IPS-18c (cell line): ENCODE data around the gene AGBL4.
"Not testable (repeated sequence)": the region's sequence is repeated elsewhere in the genome, so short reads cannot be mapped to it uniquely, and the experiment has no call there.

Experiments used
- H3K4me3 ChIP-seq: 2 replicates; pipeline ENCODE4 v1.7.0; 2013; ENCODE audit warnings: low read depth, mild to moderate bottlenecking, low read length, moderate library complexity; ENCODE audit not compliant: insufficient read depth
- H3K9me3 ChIP-seq: one replicate; pipeline ENCODE4 v1.6.1; 2013; ENCODE audit warnings: mild to moderate bottlenecking, low read length, moderate library complexity; ENCODE audit not compliant: control insufficient read depth, insufficient read depth

The AGBL4 gene

DNA sequence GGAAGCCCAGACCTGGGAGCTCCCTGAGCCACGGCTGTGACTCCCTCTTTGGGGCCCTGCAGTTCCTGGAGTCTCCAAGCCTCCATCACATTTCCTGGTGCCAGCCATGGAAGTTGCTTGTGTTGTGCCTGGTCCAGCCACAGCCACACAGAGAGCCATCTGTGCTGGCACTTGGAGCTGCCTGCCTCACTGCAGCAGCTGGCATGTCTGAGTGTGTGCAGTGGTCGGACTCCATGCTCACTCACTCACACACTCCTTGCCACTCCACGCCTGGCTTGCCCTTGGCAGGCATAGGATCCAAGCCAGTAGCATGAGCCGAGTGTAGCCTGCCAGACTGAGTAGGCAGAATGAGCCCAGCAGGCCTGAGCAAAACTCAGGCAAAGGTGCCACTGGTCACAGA is 730.7 kb downstream of the AGBL4 start:
- no peak overlapping the region for H3K4me3 ChIP-seq

DNA sequence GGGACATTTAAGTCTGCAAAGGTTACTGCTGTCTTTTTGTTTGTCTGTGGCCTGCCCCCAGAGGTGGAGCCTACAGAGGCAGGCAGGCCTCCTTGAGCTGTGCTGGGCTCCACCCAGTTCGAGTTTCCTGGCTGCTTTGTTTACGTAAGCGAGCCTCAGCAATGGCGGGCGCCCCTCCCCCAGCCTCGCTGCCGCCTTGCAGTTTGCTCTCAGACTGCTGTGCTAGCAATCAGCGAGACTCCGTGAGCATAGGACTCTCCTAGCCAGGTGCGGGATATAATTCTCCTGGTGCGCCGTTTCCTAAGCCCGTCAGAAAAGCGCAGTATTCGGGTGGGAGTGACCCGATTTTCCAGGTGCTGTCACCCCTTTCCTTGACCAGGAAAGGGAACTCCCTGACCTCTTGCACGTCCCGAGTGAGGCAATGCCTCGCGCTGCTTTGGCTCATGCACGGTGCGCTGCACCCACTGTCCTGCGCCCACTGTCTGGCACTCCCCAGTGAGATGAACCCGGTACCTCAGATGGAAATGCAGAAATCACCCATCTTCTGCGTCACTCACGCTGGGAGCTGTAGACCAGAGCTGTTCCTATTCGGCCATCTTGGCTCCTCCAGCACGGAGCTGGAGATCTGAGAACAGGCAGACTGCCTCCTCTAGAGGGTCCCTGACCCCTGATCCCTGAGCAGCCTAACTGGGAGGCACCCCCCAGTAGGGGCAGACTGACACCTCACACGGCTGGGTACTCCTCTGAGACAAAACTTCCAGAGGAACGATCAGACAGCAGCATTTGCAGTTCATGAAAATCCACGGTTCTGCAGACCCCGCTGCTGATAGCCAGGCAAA is 766.3 kb downstream of the AGBL4 start:
- not testable (repeated sequence) for H3K9me3 ChIP-seq
- H3K4me3 ChIP-seq = peak overlapping the region; percentile 64

More for the DNA sequence above, 730.7 kb downstream of the AGBL4 start:
- H3K9me3 ChIP-seq = peaks cover 7% of the 10 kb centered on the region

DNA sequence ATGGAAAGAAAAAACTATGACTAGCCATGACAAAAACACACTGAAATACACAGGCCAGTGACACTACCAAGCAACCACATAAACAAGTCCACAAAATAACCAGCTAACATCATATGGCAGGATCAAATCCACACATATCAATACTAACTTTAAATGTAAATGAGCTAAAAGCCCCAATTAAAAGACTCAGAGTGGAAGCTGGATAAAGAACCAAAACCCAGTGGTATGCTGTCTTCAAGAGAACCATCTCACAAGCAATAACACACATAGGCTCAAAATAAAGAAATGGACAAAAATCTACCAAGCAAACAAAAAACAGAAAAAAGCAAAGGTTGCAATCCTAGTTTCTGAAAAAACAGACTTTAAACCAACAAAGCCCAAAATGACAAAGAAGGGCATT is 770.8 kb downstream of the AGBL4 start:
- H3K4me3 ChIP-seq = no peak overlapping the region
- peaks cover 3% of the 10 kb centered on the region for H3K9me3 ChIP-seq

DNA sequence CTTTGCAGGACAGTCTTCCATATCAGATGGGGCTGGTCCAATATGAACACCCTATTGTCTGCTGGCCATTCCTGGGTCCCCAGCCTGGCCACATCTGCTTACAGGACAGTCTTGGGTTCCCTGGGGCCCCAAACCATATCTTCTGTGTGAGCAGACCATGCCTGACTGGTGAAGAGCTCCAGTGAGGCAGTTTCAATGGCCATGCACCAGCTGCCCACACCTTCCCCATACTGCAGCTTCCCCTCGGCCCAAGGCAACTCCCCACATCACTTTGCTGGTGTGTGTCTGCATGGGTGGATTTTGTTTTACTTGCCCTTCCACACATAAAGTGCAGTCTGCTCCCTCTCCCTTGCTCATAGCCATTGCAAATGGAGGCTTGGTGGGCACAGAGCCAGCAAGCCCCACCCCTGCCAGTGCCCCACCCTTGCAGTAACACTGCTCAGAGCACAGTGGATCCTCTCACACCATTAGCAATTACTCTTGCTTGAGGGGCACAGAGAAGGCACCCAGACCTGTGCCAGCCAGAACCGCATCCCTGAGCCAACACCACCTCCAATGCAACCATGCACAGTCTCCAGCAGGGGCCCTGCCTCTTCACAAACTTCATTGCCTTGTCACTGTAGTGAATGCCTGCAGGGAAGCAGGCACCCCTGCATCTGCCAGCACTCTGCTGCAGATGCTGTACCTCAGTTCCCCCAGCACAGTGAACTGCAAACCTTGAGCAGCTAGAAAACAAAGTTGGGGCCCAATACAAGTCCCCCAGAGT is 772.6 kb downstream of the AGBL4 start:
- H3K9me3 ChIP-seq = peaks cover 3% of the 10 kb centered on the region

DNA sequence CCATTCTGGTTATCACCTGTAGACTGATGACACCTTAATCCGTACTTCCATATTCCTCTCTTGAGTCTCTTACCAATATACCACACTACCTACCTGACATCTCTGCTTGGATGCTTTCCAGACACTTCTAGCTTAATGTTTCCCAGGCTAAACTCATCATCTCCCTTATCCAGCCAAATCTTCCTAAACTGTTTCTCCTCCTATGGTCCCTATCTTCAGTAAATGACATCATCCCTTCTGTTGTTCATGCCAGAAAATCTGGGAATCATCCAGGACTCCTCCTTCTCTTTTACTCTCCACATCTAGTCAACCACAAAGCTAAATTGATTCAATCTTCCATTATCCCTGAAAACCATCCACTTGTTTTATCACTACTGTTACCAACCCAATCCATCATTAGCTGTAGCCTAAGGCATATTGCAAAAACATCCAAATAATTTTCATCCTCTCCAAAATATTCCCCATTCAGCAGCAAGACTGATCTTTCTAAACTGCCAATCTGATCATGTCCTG is 783.0 kb downstream of the AGBL4 start:
- Histone ChIP-seq H3K9me3 (no peaks in the 10 kb centered on the region), H3K4me3 (no peak overlapping the region)

More for the DNA sequence above, 772.6 kb downstream of the AGBL4 start:
- no peak overlapping the region for H3K4me3 ChIP-seq

DNA sequence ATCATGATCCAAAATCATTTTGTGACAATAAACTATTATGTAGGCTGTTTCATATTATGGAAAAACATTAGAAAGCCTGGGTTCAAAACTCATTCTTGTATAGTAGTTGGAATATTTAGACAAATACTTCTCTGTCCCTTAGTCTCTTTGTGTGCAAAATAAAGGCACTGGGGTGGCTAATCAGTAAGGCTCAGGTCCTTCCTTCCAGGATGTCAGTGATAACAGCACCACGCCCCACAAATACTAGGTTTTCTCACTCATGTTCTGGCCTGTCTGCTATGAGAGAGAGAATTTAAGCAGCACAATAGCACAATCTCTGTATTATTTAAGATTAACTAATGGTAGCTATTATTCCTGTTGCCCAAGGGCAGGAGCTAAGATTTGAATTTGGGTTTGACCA is 788.8 kb downstream of the AGBL4 start:
- no peaks in the 10 kb centered on the region for H3K9me3 ChIP-seq

DNA sequence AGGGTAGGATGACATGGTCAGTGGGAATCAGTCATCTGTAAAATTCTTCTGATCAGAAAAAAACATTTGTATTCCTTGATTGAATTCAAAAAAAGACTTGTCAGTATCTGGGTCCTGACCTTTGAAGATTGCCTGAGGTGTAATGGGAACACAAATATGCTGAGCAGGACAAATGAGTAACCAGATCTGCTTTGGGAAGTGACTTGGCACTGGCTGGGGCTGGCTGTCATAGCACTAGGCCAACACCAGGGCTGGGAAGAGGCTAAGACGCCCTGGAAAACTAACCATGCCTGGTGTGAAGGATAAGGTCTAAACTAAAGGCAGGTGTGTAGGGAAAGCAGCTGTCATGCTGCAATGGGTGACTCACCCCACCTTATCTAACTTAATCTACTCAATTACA is 794.2 kb downstream of the AGBL4 start:
- no peaks in the 10 kb centered on the region for H3K9me3 ChIP-seq
- no peak overlapping the region for H3K4me3 ChIP-seq

More for the DNA sequence above, 788.8 kb downstream of the AGBL4 start:
- H3K4me3 ChIP-seq = no peak overlapping the region

DNA sequence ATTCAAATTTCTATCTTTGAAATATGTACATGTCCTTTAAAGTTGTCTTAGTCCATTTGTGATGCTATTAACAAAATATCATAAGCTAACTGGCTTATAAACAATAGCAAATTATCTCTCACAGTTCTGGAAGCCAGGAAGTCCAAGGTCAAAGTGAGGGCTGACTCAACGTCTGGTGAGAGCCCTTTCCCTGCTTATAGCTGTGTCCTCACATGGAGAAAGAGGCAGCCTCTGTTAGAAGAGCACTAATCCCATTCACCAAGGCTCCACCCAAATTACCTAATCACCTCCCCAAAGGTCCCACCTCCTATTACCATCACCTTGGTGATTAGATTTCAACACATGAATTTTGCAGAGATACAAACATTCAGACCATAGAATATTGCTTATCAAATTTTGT is 797.0 kb downstream of the AGBL4 start:
- Histone ChIP-seq H3K4me3 (no peak overlapping the region), H3K9me3 (no peaks in the 10 kb centered on the region)

DNA sequence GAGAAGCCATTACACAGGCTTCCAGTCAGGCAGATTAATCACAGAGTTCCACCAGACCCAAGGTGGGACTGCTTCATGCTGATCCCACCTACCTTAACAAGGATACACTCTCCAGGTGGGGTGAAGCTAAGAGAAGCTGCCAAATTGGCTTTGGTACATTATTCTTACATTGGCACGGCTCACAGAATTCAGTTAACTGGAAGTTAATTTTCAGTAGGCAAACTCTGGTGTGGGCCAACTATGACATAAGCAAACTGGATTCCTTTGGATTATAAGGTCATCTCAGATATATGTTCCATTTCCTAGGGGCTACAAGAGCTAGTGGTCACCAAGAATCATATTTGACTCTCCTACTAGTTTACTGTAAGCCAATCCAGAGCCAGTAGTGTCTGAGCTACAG is 798.3 kb downstream of the AGBL4 start:
- Histone ChIP-seq H3K9me3 (no peaks in the 10 kb centered on the region), H3K4me3 (no peak overlapping the region)

DNA sequence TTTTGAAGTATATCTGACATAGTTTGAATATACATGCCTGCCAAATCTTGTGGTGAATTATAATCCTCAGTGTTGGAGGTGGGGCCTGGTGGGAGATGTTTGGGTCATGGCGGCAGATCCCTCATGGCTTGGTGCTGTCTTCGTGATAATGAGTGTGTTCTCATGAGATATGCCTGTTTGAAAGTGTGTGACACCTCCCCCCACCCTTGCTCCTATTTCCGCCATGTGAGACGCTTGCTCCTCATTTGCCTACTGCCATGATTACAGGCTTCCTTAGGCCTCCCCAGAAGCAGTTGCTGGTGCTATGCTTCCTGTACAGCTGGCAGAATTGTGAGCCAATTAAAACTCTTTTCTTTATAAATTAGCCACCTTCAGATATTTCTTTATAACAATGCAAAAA is 810.5 kb downstream of the AGBL4 start:
- Histone ChIP-seq H3K4me3 (no peak overlapping the region), H3K9me3 (no peaks in the 10 kb centered on the region)

DNA sequence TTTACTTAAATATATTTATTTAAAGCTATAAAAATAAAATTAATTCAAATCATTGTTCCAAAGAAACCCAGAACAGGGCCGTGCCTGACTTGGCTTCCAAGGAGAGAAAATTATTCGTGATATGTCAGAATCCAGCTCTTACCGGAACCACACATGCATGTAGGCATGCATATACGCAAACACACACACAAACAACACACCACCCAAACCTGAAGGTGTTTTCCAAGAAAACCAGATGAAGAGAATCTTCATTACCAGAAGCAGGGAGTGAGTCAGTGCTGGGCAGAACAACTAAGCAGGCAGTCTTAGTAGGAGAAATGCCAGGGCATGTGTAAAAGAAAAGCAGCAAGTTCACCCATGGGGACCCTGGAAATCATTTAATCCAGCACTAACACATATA is 815.0 kb downstream of the AGBL4 start:
- no peaks in the 10 kb centered on the region for H3K9me3 ChIP-seq
- H3K4me3 ChIP-seq = no peak overlapping the region

DNA sequence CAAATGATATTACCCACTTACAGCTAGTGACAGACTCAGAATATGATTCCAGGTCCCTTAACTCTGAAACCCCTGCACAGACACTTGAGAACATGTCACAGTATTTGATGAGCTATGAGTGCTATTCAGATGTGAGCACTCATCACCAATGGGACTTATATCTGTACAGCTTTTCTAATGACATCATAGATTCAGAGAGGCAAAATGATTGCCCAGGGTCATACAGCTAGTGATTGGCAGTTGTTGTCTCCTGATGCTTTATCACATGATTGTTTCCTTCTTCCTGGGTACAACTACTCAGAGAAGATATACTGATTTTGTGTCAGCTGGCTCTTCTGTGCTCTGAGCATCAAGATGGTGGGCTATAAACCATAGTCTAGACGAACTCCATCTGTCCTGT is 819.0 kb downstream of the AGBL4 start:
- H3K4me3 ChIP-seq = no peak overlapping the region
- H3K9me3 ChIP-seq = no peaks in the 10 kb centered on the region

DNA sequence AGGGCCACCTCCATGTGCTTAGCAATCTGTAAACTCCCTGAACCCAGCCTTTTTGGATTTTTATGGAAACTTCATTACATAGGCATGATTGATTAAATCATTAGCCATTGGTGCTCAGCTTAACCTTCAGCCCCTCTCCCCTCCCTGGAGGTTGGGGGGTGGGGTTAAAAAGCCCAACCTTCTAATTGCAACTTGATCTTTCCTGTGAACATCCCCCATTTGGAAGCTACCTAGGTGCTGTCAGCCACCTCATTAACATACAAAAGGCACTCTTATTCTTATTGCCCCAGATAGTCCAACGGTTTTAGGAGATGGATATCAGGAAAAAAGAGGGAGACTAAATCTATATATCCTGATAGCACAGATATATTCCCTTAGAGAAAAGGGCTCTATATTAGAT is 823.0 kb downstream of the AGBL4 start:
- no peaks in the 10 kb centered on the region for H3K9me3 ChIP-seq

DNA sequence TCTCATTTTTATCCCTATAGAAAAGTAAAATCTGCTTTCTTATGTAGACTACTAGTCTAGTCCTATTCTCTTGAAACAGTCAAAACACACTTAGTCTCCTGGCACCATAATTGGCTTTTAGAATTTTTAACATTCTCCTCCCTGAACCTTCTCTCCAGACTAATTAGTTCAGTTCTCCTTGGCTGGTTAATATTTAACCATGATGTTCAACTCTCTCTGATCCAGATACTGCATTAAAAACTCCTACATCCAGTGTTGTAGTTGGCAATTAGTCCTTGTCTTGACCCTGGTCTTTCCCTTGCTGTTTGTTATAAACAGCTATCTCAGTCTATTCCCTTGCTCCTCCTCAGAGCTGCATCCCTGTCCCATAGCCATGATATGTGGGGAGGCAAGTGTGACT is 824.2 kb downstream of the AGBL4 start:
- no peaks in the 10 kb centered on the region for H3K9me3 ChIP-seq

More for the DNA sequence above, 823.0 kb downstream of the AGBL4 start:
- no peak overlapping the region for H3K4me3 ChIP-seq

DNA sequence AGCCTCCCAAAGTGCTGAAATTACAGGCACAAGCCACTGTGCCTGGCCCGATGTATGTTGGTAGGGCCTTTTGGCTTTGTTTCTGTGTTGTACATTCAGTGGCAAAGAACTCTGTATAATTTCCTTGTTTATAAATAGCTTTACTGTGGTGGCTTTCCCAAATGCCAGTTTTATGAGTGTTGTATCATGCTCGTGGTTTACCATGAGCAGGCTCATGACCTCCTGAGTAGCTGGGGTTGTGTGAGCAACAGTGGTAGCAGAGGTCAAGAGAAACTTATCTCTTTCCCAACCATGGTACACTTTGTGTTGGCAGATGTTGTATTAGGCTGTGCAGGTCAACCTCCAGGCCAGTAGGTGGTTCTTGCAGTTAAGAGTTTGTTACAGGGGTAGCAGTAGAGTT is 826.7 kb downstream of the AGBL4 start:
- H3K9me3 ChIP-seq = peaks cover 2% of the 10 kb centered on the region
- H3K4me3 ChIP-seq = no peak overlapping the region

More for the DNA sequence above, 824.2 kb downstream of the AGBL4 start:
- no peak overlapping the region for H3K4me3 ChIP-seq

DNA sequence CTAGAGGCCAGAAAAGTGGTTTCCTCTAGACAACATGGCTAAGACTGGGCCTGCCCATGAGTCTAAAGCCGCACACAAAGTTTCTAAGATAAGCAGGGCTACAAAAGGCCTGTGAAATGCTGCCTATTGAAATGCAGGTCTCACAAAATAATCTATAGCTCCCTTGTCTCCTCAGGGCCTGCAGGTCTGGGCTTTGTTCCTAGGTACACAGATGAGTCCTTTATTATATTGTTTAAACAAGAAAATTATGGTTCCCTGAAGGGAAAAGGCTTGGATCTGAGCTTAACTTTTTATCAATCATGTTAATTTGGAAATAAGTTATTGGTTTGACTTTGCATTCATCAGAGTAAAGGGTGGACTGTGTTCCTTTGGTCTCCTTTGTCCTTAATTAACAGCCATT is 833.6 kb downstream of the AGBL4 start:
- H3K4me3 ChIP-seq = no peak overlapping the region
- peaks cover 2% of the 10 kb centered on the region for H3K9me3 ChIP-seq

DNA sequence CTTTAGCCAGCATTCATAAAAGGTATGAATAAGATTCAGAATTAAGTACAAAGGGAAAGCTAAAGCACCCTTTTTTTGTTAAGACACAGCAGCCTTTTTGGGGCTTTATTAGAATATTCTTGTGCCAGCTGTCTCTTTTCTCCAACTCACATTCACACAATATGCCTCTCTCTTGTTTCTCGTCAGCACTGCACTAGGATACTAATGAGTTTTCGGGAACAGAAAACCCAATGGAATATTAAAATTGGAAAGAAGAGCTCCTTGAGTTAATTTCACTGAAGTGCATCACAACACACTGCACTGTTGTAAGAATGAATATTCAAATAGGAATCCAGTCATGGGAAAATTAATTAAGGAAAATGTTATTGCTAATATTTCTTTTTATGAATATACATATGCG is 836.7 kb downstream of the AGBL4 start:
- Histone ChIP-seq H3K9me3 (no peaks in the 10 kb centered on the region), H3K4me3 (no peak overlapping the region)

DNA sequence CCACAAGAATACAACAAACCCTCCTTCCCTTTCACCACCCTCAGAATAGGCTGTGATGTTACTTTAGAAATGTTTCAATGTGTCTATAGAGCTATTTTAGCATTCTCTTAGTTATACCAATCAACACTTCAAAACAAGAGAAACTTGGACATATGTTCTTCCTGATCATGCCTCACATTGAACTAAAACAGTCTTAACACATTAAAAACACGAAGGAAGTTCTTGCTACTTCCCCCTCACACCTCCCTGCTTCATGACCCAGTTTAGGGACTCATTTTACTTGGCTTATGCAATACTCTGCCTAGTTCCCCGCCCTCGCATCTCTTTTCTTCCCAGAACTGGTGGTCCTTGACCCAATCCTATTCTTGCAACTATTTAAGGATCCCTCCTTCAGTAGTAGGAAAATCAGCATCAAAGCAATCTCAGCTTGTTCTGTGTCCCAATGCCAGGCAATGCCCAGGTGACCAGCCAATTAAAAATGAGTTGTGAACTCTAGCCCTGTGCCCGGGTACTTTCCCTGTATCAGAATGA is 838.2 kb downstream of the AGBL4 start:
- Histone ChIP-seq H3K9me3 (no peaks in the 10 kb centered on the region), H3K4me3 (no peak overlapping the region)
